Measurements from ENCODE around the gene PYROXD2. TPM values are rescaled to one million over a fixed set of nuclear protein-coding genes. Genes with fewer than 3 reads are reported as not detected.

PYROXD2 gene
- total RNA-seq, 6 experiments from 2014 or later = 3.0 to 25.3 (median 7.1) TPM

- Histone ChIP-seq H3K4me3 (no peak overlapping the region), H3K36me3 (no peaks in the 10 kb centered on the region), H3K27ac (no peak overlapping the region), H3K9me3 (no peaks in the 10 kb centered on the region), H3K4me1 (no peaks in the 10 kb centered on the region), H3K27me3 (no peaks in the 10 kb centered on the region)
- DNase-seq (no peak), ATAC-seq (no peak)
- intact Hi-C loops (cut with DNase I) = no loop called here
- WGBS (ENCODE audit: insufficient coverage, low coverage, low lambda C conversion rate, missing lambda C conversion rate) = 92% methylated on average over 2 of the region's 4 CpGs
- TF ChIP-seq POLR2A (IDR thresholded peaks at IDR 0.05) (no peak), CTCF (IDR thresholded peaks at IDR 0.05) (no peak)
Measured at GRCh38 chr10:98456043-98456570, 41.1 kb upstream of the PYROXD2 start.

- WGBS (ENCODE audit: insufficient coverage, low coverage, low lambda C conversion rate, missing lambda C conversion rate) = 79% methylated on average over 2 of the region's 2 CpGs
- TF ChIP-seq POLR2A (IDR thresholded peaks at IDR 0.05) (no peak), CTCF (IDR thresholded peaks at IDR 0.05) (no peak)
- Histone ChIP-seq H3K36me3 (no peaks in the 10 kb centered on the region), H3K27ac (no peak overlapping the region), H3K4me3 (no peak overlapping the region), H3K9me3 (no peaks in the 10 kb centered on the region), H3K27me3 (no peaks in the 10 kb centered on the region), H3K4me1 (peaks cover 0 to 9% (median 0%) of the 10 kb centered on the region in 4 donors)
- DNase-seq (no peak), ATAC-seq (no peak)
- intact Hi-C loops (cut with DNase I) = no loop called here
Measured at GRCh38 chr10:98453729-98454128, 38.7 kb upstream of the PYROXD2 start.

GRCh38 chr10:98450618-98451017 lies 35.6 kb upstream of the PYROXD2 start:
- Histone ChIP-seq H3K9me3 (no peaks in the 10 kb centered on the region), H3K27ac (peak overlapping the region in 1 of 3 donors; percentile 60), H3K27me3 (no peaks in the 10 kb centered on the region), H3K4me1 (peaks cover 0 to 18% (median 0%) of the 10 kb centered on the region in 4 donors), H3K36me3 (no peaks in the 10 kb centered on the region), H3K4me3 (no peak overlapping the region)
- TF ChIP-seq CTCF (IDR thresholded peaks at IDR 0.05) = no peak
- TF ChIP-seq POLR2A (IDR thresholded peaks at IDR 0.05) = no peak
- intact Hi-C loops (cut with DNase I) = no loop called here
- no peak for DNase-seq
- ATAC-seq = peak in 2 of 4 donors; percentile 19 to 54
- WGBS (ENCODE audit: insufficient coverage, low coverage, low lambda C conversion rate, missing lambda C conversion rate) = 20% methylated on average over 1 of the region's 1 CpG

GRCh38 chr10:98449287-98449686 lies 34.3 kb upstream of the PYROXD2 start:
- no peak for TF ChIP-seq POLR2A (IDR thresholded peaks at IDR 0.05)
- TF ChIP-seq CTCF (IDR thresholded peaks at IDR 0.05) = no peak
- Histone ChIP-seq H3K27ac (no peak overlapping the region), H3K9me3 (no peaks in the 10 kb centered on the region), H3K4me3 (no peak overlapping the region), H3K4me1 (peaks cover 0 to 18% (median 0%) of the 10 kb centered on the region in 4 donors), H3K27me3 (no peaks in the 10 kb centered on the region), H3K36me3 (no peaks in the 10 kb centered on the region)
- DNase-seq (no peak), ATAC-seq (no peak)
- intact Hi-C loops (cut with DNase I) = no loop called here
